HG03108 (cell line): ENCODE measurements around the gene RAB7A.
"Not testable (repeated sequence)": the region's sequence is repeated elsewhere in the genome, so short reads cannot be mapped to it uniquely, and the experiment has no call there.

Source experiments
- ATAC-seq: cut with Tn5 transposase; IDR thresholded peaks from one replicate; pipeline ENCODE4 v1.9.1; 2021; ENCODE audit warnings: moderate library complexity; ENCODE audit not compliant: unreplicated experiment

Gene RAB7A

GRCh38 chr3:128710816-128711433 is 15.1 kb upstream of the RAB7A start:
- no peak for ATAC-seq

- no peak for ATAC-seq
Measured at GRCh38 chr3:128712848-128713247, 13.1 kb upstream of the RAB7A start.

- no peak for ATAC-seq
Measured at GRCh38 chr3:128714887-128715491, 11.0 kb upstream of the RAB7A start.

DNA sequence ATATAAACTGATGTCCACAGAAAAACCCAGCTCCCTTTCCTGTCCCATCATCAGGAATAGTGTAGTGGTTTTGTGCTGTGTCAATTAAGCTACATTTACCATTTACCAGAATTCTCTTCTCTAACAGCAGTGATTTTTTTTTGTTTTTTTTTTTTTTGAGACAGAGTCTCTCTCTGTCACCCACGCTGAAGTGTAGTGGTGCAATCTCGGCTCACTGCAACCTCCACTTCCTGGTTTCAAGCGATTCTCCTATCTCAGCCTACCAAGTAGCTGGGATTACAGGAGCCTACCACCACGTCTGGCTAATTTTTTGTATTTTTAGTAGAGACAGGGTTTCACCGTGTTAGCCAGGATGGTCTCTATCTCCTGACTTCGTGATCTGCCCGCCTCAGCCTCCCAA is 7.1 kb upstream of the RAB7A start:
- ATAC-seq: not testable (repeated sequence)

DNA sequence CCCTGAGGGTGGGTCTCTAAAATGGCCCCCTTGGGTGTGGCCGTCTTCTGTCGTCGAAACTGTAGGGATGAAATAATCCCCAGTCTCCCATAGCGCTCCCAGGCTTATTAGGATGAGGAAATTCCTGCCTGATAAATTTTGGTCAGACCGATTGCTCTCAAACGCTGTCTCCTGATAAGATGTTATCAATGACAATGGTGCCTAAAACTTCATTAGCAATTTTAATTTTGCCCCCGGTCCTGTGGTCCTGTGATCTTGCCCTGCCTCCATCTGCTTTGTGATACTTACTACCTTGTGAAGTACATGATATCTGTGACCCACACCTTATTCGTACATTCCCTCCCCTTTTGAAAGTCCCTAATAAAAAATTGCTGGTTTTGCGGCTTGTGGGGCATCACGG is 5.1 kb upstream of the RAB7A start:
- no peak for ATAC-seq

- ATAC-seq: no peak
Measured at GRCh38 chr3:128723477-128723876, 2.5 kb upstream of the RAB7A start.

DNA sequence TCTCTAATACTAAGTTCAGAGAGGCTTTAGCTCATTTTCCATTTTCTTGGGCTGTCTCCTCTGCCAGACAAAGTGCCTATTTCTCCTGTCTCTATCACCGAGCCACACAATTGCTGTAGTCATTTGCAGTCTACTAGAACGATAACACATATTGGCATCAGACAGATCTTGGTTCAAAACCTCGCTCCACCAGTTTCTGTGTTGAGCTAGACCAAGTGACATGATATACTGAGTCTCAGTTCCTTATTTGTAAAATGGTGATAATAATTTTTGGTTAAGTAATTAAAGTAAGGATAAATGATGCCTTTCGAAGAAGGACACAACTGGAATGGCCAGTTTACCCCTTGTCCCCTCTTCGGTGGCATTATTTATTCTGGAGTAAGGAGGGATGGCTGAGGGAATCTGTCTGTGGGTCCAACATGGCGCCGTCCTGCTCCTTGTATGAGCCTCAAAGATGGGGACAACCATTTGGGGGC is 398 bp upstream of the RAB7A start:
- ATAC-seq: peak; percentile 3

DNA sequence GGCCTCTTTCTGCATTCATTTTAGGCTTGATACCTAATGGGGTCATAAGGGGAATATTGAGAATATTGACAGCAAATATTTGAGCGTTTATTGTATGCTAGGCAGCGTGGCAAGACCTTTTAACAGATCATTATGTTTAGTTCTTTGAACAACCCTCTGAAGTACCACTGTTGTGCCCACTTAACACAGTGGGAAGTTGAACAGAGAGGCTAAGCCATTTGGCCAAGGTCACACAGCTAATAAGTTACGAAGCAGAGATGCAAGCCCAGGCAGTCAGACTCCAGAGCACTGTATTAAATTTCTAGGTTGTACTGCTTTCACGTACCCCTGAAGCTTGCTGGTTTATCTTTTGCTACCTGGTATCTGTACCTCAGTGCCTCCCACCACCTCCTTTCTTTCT is 1.1 kb downstream of the RAB7A start:
- no peak for ATAC-seq

DNA sequence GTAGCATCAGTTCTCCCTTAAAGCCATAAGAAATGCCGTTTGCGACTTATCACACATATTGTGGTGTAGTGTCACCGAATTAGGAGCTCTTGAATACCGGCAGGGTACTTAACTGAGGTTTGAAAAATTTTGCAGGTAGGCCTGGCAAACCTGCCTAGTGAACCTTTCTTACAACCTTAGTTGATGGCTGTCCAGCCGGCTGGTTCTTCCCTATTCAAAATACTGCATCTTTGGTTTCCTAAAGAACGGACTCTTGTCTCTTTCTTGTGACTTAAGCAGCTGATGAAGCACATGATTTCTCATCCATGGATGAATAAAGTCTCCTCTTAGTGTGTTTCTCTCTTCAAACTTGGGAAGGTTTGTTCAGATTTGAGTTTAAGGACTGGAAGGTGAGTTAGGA is 1.5 kb downstream of the RAB7A start:
- ATAC-seq: no peak

DNA sequence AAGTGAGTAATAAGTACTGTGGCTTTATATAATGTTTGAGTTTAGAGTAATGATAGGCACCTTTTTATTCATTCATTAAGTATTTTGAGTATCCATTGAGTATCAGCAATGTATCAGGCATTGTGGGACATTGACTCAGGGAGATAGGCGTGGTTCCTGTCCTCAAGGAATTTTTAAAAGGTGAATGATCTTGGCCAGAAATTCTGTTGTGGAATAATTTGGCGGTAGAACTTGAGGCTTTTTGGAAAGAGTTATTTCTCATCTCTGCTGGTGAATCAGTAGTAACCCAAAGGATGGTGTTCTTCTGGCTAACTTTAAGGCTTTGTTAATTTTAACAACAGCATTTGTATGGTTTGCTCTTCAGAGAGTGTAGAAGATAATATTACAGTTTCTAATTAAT is 2.0 kb downstream of the RAB7A start:
- ATAC-seq: no peak

DNA sequence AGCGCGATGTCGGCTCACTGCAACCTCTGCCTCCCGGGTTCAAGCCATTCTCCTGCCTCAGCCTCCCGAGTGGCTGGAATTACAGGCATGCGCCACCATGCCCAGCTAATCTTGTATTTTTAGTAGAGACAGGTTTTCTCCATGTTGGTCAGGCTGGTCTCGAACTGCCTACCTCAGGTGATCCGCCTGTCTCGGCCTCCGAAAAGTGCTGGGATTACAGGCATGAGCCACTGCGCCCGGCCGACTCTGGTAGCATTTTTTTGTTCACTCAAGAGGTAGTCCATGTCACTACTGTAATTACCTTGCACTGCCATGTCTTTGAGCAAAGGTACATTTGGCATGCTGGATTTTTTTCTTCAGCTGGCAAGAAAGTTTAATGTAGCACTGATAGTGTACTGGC is 2.5 kb downstream of the RAB7A start:
- ATAC-seq: not testable (repeated sequence)

- ATAC-seq: no peak
Measured at GRCh38 chr3:128730471-128730870, 4.5 kb downstream of the RAB7A start.

DNA sequence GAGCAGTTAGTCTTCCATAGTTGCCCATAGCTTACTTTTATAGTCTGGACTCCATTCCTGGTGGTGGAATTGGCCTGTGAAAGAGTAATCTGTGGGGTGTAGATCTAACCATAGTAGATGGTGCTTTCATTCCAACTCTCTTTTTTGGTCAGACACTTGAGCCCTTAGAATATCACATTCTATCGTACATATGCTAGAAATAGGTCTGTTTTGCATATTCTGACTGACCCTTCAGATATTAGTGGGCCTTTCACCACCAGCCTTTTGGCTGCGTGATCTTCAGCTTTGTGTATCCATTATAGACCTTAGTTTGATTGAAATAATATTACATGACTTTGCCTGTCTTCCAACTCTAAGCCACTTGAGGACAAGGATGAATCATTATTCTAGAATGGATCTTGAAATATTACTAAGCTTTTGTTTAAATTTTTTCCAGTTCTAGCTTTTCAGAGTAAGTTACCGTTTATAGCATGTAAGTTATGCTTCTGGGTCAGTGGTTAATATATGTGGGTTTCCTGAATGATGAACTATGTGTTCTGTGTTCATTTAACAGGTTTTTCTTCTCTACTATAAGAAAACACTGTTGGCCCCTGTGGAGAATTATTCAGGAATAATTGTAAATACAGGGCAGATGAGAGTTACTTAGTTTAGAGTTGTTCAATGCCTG is 8.7 kb downstream of the RAB7A start:
- peak; percentile 78 for ATAC-seq

DNA sequence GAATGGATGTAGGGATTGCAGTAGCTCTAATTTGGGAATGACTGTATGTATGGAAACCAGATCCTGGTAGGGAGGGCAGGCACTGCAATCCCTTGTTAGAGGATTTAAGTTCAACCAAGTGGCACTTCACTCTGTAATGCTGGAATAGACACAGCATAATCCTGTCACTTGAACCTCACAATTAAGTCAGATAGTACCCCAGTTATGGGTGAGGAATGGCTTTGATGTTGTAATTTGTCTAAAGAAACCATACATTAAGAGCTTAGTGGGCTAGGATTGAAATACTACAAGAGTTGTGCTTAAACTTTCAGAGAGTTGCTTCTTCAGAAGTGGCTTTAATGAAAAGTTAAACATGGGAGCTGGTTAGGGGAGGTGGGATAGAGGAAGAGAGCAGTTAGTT is 9.3 kb downstream of the RAB7A start:
- no peak for ATAC-seq

DNA sequence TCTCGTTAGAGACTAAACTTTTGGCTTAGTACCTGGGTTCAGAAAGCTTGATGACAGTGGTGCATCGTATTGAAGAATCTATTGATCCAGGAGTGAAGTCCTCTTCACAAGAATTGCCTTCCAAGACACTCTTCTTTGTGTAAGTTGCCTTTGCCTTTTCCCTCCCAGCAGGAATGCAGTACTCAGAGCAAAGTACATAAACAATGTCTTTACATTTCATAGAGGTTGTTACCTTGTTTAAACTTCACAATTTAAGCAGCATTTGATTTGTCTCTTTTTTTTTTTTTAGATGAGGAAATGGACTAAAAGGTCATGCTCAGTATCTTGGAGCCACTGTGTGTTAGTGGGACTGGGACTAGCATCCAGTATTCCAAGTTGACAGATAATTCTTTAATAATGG is 9.9 kb downstream of the RAB7A start:
- no peak for ATAC-seq

DNA sequence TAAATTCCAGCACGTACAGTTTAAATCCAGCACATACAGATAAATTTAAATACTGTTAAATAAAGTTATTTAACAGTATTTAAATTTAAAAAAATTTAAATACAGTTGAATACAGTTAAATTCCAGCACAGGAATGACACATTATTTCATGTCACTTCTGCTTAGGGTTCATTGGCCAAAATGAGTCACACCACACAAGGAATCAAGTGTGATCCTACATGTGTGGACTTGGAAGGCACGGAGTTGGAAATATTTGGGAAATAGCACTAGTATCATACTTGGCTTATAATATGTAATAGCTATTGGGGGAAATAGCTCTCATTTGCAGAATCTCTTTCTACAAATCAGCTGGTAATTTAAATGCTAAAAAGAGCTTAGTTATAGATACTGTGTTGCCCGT is 10.6 kb downstream of the RAB7A start:
- ATAC-seq: no peak

DNA sequence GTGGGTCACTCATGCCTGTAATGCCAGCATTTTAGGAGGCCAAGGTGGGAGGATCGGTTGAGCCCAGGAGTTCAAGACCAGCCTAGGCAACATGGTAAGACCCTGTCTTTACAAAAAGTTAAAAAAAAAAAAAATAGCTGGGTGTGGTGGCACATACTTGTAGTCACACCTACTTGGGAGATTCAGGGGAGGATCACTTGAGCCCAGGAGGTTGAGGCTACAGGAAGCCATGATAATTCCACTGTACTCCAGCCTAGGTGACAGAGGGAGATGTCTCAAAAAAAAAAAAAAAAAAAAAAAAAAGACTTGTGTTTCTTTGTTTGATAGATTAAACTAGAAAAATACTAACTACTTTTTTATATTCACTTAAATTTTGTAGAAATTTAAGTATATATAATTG is 14.6 kb downstream of the RAB7A start:
- no peak for ATAC-seq

DNA sequence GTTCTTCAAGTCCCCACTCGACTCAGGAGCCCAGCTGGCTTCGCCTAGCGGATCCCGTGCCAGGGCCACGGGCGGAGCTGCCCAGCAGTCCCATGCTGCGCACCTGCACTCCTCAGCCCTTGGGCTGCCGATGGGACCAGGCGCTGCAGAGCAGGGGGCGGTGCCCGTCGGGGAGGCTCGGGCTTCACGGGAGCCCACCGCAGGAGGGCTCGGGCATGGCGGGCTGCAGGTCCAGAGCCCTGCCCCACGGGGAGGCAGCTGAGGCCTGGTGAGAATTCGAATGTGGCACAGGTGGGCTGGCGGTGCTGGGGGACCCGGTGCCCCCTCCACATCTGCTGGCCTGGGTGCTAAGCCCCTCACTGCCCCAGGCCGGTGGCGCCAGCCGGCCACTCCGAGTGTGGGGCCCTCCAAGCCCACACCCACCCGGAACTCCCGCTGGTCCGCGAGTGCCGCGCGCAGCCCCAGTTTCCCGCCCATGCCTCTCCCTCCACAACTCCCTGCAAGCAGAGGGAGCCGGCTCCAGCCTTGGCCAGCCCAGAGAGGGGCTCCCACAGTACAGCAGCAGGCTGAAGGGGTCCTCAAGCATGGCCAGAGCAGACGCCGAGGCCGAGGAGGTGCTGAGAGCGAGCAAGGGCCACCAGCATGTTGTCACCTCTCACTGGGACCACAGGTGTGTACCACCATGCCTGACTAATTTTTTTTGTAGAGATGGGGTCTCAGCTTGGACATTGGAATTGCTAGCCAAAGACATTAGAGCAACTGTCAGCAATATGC is 17.0 kb downstream of the RAB7A start:
- no peak for ATAC-seq

GRCh38 chr3:128745742-128746141 is 19.8 kb downstream of the RAB7A start:
- no peak for ATAC-seq

DNA sequence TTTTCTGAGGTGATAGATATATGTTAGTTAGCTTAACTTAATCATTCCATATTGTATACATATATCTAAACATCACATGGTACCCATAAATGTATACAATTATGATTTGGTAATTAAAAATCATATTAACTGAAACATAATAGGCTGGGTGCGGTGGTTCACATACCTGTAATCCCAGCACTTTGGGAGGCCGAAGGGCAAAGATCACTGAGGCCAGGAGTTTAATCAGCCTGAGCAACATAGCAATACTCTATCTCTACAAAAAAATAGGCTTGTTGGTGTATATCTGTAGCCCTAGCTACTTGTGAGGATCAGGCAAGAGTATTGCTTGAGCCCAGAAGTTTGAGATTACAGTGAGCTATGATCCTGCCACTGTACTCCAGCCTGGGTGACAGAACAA is 20.9 kb downstream of the RAB7A start:
- ATAC-seq: no peak

GRCh38 chr3:128748557-128748956 is 22.6 kb downstream of the RAB7A start:
- ATAC-seq: no peak

DNA sequence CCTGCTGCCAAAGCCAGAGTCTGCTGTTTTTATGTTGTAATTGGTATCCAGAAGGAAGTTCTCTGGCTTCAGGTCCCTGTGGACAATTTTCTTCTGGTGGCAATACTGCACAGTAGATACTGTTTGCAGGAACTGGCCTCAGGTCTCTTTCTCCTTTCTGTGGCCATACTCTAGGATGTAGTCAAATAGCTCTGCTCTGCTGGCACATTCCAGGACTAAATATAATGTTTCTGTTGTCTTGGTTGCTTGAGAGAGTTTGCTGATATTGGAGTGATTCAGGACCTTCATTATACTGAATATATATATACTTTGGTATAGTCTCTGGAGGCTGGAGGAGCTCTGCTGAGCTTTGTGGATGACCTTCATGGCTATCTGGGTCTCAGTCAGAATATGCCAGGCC is 23.1 kb downstream of the RAB7A start:
- ATAC-seq: no peak
